Adipocyte (in vitro differentiated cells): ENCODE measurements around the gene CDYL.

Experiments
- DNase-seq: peaks from one replicate; pipeline ENCODE4 v3.0.0-alpha.2; 2015; ENCODE audit warnings: low read depth
- H3K27me3 ChIP-seq: replicated peaks from 2 replicates; pipeline ENCODE4 v1.7.0; 2013; ENCODE audit warnings: mild to moderate bottlenecking, low read length, moderate library complexity; ENCODE audit not compliant: control insufficient read depth, insufficient read depth
- H3K36me3 ChIP-seq: 2 replicates; pipeline ENCODE4 v1.7.0; 2013; ENCODE audit warnings: low read length, mild to moderate bottlenecking, moderate library complexity; ENCODE audit not compliant: control insufficient read depth, insufficient read depth, severe bottlenecking
- H3K4me1 ChIP-seq: 2 replicates; pipeline ENCODE4 v1.7.0; 2013; ENCODE audit warnings: mild to moderate bottlenecking, low read length, moderate library complexity; ENCODE audit not compliant: control insufficient read depth, insufficient read depth
- H3K4me3 ChIP-seq: 2 replicates; pipeline ENCODE4 v1.7.0; 2013; ENCODE audit warnings: mild to moderate bottlenecking, low read length, moderate library complexity
- H3K9ac ChIP-seq: 2 replicates; pipeline ENCODE4 v1.7.0; 2013; ENCODE audit warnings: mild to moderate bottlenecking, low read length, moderate library complexity
- H3K9me3 ChIP-seq: 2 replicates; pipeline ENCODE4 v1.7.0; 2013; ENCODE audit warnings: mild to moderate bottlenecking, low read length, moderate library complexity; ENCODE audit not compliant: control insufficient read depth

The CDYL gene

DNA sequence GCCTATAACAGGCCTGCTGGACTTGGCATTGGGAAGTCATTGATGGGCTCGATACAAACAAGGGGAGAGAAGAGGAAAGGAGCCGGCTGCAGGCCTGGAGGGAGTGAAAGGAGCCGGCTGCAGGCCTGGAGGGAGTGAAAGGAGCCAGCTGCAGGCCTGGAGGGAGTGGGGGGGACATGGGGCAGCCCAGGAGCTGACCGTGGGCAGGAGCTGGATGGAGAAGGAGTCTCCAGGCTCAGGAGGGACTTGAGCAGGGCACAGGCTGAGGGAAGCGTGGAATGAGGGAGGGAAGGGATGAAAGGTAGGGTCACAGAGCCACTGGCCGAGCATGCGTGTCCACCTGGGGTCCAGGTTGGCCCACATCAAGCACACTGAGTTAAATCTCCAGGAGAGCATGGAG, 195.6 kb downstream of the CDYL start:
- H3K36me3 ChIP-seq, result no peaks in the 10 kb centered on the region
- no peaks in the 10 kb centered on the region for H3K9me3 ChIP-seq
- no peak for DNase-seq
- no peak overlapping the region for H3K9ac ChIP-seq
- no peaks in the 10 kb centered on the region for H3K27me3 ChIP-seq
- no peak overlapping the region for H3K4me3 ChIP-seq
- H3K4me1 ChIP-seq, result peaks cover 12% of the 10 kb centered on the region

- H3K9me3 ChIP-seq, result no peaks in the 10 kb centered on the region
- H3K9ac ChIP-seq, result no peak overlapping the region
- no peaks in the 10 kb centered on the region for H3K27me3 ChIP-seq
- no peak overlapping the region for H3K4me3 ChIP-seq
- no peak for DNase-seq
- H3K36me3 ChIP-seq, result no peaks in the 10 kb centered on the region
- peaks cover 12% of the 10 kb centered on the region for H3K4me1 ChIP-seq
These were observed 196.2 kb downstream of the CDYL start for GRCh38 chr6:4972438-4972837.

DNA sequence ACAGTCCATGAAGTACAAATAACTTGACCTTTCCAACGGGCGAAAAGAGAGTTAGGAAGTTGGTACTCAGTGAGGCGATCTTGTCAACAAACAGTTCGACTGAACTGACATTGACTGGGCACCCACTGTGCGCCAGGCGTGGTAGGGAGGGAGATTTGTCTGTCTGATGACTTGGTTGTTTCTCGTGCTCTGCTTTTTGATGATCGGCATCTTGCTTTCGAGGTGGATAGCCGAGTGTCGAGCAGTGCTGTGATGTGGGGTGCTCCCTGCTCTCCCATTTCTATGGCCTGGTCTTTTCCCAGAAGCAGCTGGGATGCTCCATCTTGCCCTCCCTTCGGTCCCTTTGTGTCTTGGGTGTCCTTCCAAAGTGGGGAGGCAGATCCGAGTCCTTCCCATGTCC, 197.2 kb downstream of the CDYL start:
- H3K27me3 ChIP-seq, result no peaks in the 10 kb centered on the region
- peaks cover 12% of the 10 kb centered on the region for H3K4me1 ChIP-seq
- no peak overlapping the region for H3K4me3 ChIP-seq
- peak overlapping the region; percentile 65 for H3K9ac ChIP-seq
- H3K36me3 ChIP-seq, result no peaks in the 10 kb centered on the region
- DNase-seq, result no peak
- H3K9me3 ChIP-seq, result no peaks in the 10 kb centered on the region

DNA sequence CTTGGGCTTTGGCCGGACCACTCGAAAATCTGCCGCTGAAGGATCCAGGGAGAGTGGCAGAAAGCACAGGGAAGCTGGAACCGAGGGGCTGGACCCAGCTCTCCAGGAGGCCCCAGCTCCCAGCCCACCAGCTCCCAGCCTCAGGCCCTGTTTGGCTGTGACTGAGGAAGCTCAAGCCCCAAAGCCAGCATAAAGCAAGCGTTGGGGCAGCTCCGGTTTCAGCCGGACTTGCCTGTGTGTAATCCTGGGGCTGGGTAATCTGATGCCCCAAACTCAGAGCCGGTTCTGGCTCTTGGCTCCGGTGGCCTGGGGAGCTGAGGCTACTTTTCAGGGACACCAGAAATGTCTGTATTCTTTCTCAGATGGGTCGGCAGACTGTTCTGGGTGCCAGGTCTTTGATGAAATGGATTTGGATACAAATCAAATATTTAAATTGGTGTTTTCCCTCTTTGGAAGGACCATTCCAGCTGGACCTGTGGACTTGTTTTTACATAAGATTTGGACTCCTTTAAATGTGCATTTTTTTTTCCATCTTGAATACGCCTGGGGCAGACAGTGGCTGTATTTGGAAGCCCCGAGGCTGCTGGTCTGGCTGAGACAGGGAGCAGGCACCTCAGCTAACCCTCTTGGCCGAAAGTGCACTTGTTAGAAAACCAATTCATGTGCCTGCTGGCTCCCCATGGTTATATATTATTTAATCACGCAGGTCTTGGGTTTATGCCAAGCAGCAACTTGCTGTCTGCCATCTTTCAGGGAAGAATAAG, 198.0 kb downstream of the CDYL start:
- H3K4me1 ChIP-seq, result peaks cover 12% of the 10 kb centered on the region
- H3K9ac ChIP-seq, result peak overlapping the region; percentile 65
- DNase-seq, result peak; percentile 88
- peaks cover 5% of the 10 kb centered on the region for H3K9me3 ChIP-seq
- peak overlapping the region; percentile 12 for H3K4me3 ChIP-seq
- H3K36me3 ChIP-seq, result no peaks in the 10 kb centered on the region
- no peaks in the 10 kb centered on the region for H3K27me3 ChIP-seq

DNA sequence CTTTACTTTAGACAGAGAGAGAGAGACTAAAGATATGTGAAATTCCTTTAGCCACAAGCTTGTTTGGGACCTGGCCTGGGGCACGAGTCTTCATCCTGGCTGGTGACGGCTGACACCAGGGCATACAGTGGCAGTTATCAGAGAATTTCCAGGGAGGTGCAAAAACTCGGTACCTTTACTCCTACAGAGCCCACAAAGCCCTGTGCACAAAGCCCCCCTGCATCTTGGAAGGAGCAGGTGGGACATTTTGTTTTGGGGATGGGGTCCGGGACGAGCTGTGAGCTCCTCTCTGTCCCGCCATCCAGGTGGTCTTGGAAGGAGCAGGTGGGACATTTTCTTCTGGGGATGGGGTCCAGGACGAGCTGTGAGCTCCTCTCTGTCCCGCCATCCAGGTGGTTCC, 198.8 kb downstream of the CDYL start:
- Histone ChIP-seq H3K4me1 (peaks cover 12% of the 10 kb centered on the region), H3K9me3 (peaks cover 12% of the 10 kb centered on the region), H3K4me3 (no peak overlapping the region), H3K9ac (no peak overlapping the region), H3K27me3 (no peaks in the 10 kb centered on the region), H3K36me3 (no peaks in the 10 kb centered on the region)
- no peak for DNase-seq

DNA sequence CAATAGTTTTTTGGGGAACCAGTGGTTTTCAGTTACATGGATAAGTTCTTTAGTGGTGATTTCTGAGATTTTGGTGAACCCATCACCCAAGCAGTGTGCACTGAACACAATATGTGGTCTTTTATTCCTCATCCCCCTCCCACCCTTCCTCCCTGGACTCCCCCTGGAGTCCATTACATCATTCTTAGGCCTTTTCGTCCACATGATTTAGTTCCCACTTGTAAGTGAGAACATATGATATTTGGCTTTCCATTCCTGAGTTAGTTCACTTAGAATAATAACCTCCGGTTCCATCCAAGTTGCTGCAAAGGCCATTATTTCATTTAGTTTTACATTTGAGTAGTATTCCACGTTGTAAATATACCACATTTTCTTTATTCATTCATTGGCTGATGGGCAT, 199.3 kb downstream of the CDYL start:
- Histone ChIP-seq H3K36me3 (no peaks in the 10 kb centered on the region), H3K9me3 (peaks cover 12% of the 10 kb centered on the region), H3K27me3 (no peaks in the 10 kb centered on the region), H3K4me1 (peaks cover 12% of the 10 kb centered on the region), H3K9ac (no peak overlapping the region), H3K4me3 (no peak overlapping the region)
- no peak for DNase-seq

DNA sequence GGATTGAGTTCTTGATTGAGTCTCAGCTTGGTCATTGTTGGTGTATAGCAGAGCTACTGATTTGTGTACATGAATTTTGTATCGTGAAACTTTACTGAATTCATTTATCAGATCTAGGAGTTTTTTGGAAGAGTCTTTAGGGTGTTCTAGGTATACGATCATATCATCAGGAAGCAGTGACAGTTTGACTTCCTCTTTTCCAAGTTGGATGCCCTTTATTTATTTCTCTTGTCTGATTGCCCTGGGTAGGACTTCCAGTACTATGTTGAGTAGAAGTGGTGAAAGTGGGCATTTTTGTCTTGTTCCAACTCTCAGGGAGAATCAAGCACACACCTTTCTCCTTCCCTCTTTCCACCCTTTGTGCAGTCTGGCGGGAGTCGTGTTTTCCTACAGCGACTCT, 201.3 kb downstream of the CDYL start:
- H3K9me3 ChIP-seq, result peaks cover 12% of the 10 kb centered on the region
- H3K4me3 ChIP-seq, result no peak overlapping the region
- H3K9ac ChIP-seq, result no peak overlapping the region
- no peaks in the 10 kb centered on the region for H3K36me3 ChIP-seq
- DNase-seq, result no peak
- H3K27me3 ChIP-seq, result no peaks in the 10 kb centered on the region
- peaks cover 12% of the 10 kb centered on the region for H3K4me1 ChIP-seq

DNA sequence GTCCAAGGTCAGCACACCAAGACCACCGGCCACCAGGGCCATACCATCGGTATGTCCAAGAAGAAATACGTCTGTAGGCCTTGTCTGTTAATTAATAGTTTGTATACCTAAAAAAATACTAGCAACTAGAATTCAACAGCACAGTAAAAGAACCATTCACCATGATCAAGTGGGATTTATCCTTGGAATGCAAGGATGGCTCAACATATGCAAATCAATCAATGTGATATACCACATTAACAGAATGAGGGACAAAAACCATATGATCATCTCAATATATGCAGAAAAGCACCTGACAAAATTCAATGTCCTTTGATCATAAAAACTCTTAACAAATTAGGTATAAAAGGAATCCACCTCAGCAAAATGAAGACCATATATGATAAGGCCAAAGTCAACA, 203.2 kb downstream of the CDYL start:
- Histone ChIP-seq H3K36me3 (no peaks in the 10 kb centered on the region), H3K4me1 (peaks cover 10% of the 10 kb centered on the region), H3K4me3 (no peak overlapping the region), H3K9ac (no peak overlapping the region), H3K9me3 (peaks cover 12% of the 10 kb centered on the region), H3K27me3 (no peaks in the 10 kb centered on the region)
- no peak for DNase-seq

GRCh38 chr6:4981761-4982160, 205.6 kb downstream of the CDYL start:
- peaks cover 8% of the 10 kb centered on the region for H3K4me1 ChIP-seq
- no peak overlapping the region for H3K4me3 ChIP-seq
- no peak for DNase-seq
- H3K9ac ChIP-seq, result no peak overlapping the region
- H3K9me3 ChIP-seq, result peaks cover 12% of the 10 kb centered on the region
- no peaks in the 10 kb centered on the region for H3K27me3 ChIP-seq
- no peaks in the 10 kb centered on the region for H3K36me3 ChIP-seq

DNA sequence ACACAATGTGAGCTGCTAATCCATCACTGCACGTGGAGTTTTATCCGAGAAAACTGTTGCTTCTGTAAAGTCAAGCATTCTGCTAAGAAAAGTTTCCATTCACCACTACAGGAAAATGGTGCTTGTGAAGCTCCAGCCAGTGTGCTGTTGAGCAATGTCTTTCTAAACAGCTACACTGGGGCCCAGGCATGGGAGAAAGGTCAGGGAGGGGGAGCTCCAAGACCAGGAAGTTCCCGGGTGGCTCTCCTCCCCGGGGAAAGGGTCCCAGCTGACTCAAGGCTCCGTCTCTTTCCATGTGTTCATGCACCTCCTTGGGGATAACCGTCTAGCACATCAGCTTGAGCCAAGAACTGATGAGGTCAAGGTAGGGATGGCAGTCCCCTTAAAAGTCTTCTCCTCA, 207.1 kb downstream of the CDYL start:
- no peak for DNase-seq
- Histone ChIP-seq H3K27me3 (no peaks in the 10 kb centered on the region), H3K9me3 (peaks cover 12% of the 10 kb centered on the region), H3K4me3 (no peak overlapping the region), H3K4me1 (peaks cover 8% of the 10 kb centered on the region), H3K36me3 (no peaks in the 10 kb centered on the region), H3K9ac (no peak overlapping the region)

DNA sequence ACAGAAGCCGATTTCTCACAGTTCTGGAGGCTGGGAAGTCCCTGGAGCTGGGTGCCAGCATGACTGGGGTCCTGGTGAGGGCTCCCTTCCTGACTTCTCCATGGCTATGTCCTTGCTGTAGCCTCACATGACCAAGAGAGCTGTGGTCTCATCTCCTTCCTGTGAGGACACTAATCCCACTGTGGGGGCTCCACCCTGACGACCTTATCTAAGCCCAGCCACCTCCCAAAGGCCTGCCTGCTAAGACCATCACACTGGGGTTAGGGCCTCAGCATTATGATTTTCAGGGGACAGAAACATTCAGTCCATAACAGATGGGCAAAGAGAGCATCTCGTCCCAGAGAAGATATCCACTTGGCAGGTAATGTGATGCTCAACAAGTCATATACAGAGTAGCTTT, 210.8 kb downstream of the CDYL start:
- no peak overlapping the region for H3K4me3 ChIP-seq

DNA sequence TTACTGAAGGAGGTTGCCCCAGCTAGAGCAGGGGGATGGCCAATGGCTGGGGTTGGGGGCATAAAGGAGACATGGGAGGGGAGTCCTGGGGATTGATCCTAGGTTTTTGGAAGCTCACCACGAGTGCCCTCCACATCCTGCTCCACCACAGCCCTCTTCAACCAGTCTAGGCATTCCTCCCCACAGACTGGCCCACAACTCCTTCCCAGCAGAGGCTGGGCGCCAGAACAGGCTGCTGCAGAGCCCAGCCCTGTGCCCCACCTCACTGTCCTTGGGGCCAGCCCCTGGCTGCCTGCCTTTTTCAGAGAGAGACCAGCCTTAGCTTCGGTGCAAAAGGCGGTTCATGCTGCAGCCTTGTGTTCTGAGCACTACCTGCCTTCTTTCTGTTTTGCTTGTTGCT, 211.2 kb downstream of the CDYL start:
- H3K27me3 ChIP-seq, result no peaks in the 10 kb centered on the region
- no peak overlapping the region for H3K4me3 ChIP-seq
- DNase-seq, result no peak
- H3K36me3 ChIP-seq, result no peaks in the 10 kb centered on the region
- H3K9me3 ChIP-seq, result no peaks in the 10 kb centered on the region
- H3K4me1 ChIP-seq, result peaks cover 8% of the 10 kb centered on the region
- H3K9ac ChIP-seq, result no peak overlapping the region

More for the DNA sequence above, 210.8 kb downstream of the CDYL start:
- H3K4me1 ChIP-seq, result peaks cover 8% of the 10 kb centered on the region
- H3K36me3 ChIP-seq, result no peaks in the 10 kb centered on the region
- H3K27me3 ChIP-seq, result no peaks in the 10 kb centered on the region
- no peak for DNase-seq
- no peaks in the 10 kb centered on the region for H3K9me3 ChIP-seq
- H3K9ac ChIP-seq, result no peak overlapping the region
